Hematopoietic multipotent progenitor cell treated with erythropoietin and hydrocortisone succinate and interleukin-3 and kit ligand, for 15 days (in vitro differentiated cells): ENCODE results near the gene SLC9A9.
"Not testable (repeated sequence)": the region's sequence is repeated elsewhere in the genome, so short reads cannot be mapped to it uniquely, and the experiment has no call there.

Experiments used
- DNase-seq: peaks from one replicate; pipeline ENCODE4 v3.0.0-alpha.2; 2015; ENCODE audit warnings: low spot score

The SLC9A9 gene

GRCh38 chr3:143551761-143552160 is 296.5 kb downstream of the SLC9A9 start:
- DNase-seq: no peak

GRCh38 chr3:143548861-143549497 is 299.3 kb downstream of the SLC9A9 start:
- no peak for DNase-seq

GRCh38 chr3:143548393-143548792 is 299.9 kb downstream of the SLC9A9 start:
- no peak for DNase-seq

- DNase-seq: no peak
These were observed 309.7 kb downstream of the SLC9A9 start for GRCh38 chr3:143538577-143538981.

GRCh38 chr3:143538061-143538460 is 310.2 kb downstream of the SLC9A9 start:
- no peak for DNase-seq

- DNase-seq: no peak
These were observed 311.3 kb downstream of the SLC9A9 start for GRCh38 chr3:143536817-143537535.

- no peak for DNase-seq
These were observed 312.1 kb downstream of the SLC9A9 start for GRCh38 chr3:143535994-143536784.

GRCh38 chr3:143533391-143533790 is 314.9 kb downstream of the SLC9A9 start:
- DNase-seq: no peak

GRCh38 chr3:143532091-143532490 is 316.2 kb downstream of the SLC9A9 start:
- DNase-seq: no peak

GRCh38 chr3:143531101-143531500 is 317.2 kb downstream of the SLC9A9 start:
- no peak for DNase-seq

GRCh38 chr3:143529798-143530197 is 318.5 kb downstream of the SLC9A9 start:
- DNase-seq: no peak

GRCh38 chr3:143529018-143529478 is 319.2 kb downstream of the SLC9A9 start:
- no peak for DNase-seq

- no peak for DNase-seq
These were observed 322.2 kb downstream of the SLC9A9 start for GRCh38 chr3:143526011-143526545.

GRCh38 chr3:143525408-143525807 is 322.9 kb downstream of the SLC9A9 start:
- no peak for DNase-seq

GRCh38 chr3:143521803-143522202 is 326.5 kb downstream of the SLC9A9 start:
- no peak for DNase-seq

- DNase-seq: not testable (repeated sequence)
These were observed 331.1 kb downstream of the SLC9A9 start for GRCh38 chr3:143517131-143517530.

GRCh38 chr3:143514874-143515273 is 333.4 kb downstream of the SLC9A9 start:
- DNase-seq: no peak

GRCh38 chr3:143514109-143514508 is 334.2 kb downstream of the SLC9A9 start:
- no peak for DNase-seq

GRCh38 chr3:143511174-143511879 is 336.9 kb downstream of the SLC9A9 start:
- DNase-seq: no peak

GRCh38 chr3:143510601-143511000 is 337.7 kb downstream of the SLC9A9 start:
- no peak for DNase-seq

GRCh38 chr3:143507735-143508580 is 340.3 kb downstream of the SLC9A9 start:
- no peak for DNase-seq
